ENCODE data around the gene ABCB11. TPM values are rescaled to one million over a fixed set of nuclear protein-coding genes. Genes with fewer than 3 reads are reported as not detected.

Gene ABCB11
- total and polyA plus RNA-seq, 2 donors (not counting 3 experiments of a cell fraction or from before 2014, with no cell fraction given) = 0.22 to 0.44 TPM

DNA sequence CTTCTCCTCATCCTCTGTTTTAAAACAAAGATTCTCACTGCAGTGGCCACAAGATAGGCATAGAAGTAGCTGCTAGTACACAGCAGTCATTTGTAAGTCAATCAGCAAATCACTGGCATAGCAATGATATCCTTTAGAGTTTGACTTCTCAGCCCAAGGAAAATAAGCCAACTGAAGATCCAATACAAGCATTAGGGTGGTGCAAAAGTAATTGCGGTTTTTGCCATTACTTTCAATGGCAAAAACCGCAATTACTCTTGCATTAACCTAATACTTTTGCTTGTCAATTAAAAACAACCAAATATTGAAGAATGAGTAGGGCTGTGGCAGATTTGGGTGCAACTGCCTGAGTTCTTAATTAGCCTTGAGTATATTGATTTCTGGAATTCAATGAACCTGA lies 127.2 kb downstream of the ABCB11 start:
- dilution Hi-C loops (cut with MboI; ENCODE audit: extremely low pct_ligation_motif_present, low sequenced_read_pairs) = no loop called here
- POLR2A ChIA-PET = no interaction called here

More for the DNA sequence above, 127.2 kb downstream of the ABCB11 start:
- BruUV-seq (replicated peaks) = no TSS peak
- H3K27ac ChIP-seq (ENCODE audit: insufficient read depth, low read depth, low read length) = no peak overlapping the region
- H3K36me3 ChIP-seq (ENCODE audit: control insufficient read depth in 2 of 2, extremely low read depth in 1 of 2, insufficient read depth in 2 of 2, low read length in 2 of 2) = no peaks in the 10 kb centered on the region
- no peak overlapping the region for H3K4me2 ChIP-seq (ENCODE audit: insufficient read depth, low read length)
- no peaks in the 10 kb centered on the region for H3K9me1 ChIP-seq (replicated peaks; ENCODE audit: control insufficient read depth, extremely low read depth, insufficient read depth, low read length)
- H4K20me1 ChIP-seq (replicated peaks; ENCODE audit: control insufficient read depth, extremely low read depth, insufficient read depth, low read length) = no peaks in the 10 kb centered on the region
- H2AFZ ChIP-seq (ENCODE audit: low read depth, low read length) = no peak overlapping the region
- no peak overlapping the region for H3K4me3 ChIP-seq (replicated peaks in 1 of 3; ENCODE audit: insufficient read depth in 1 of 3, low read depth in 1 of 3, low read length in 3 of 3)
- no peaks in the 10 kb centered on the region for H3K9me3 ChIP-seq (replicated peaks; ENCODE audit: control insufficient read depth, insufficient read depth, low read length)
- TF ChIP-seq GATA2 (IDR thresholded peaks at IDR 0.05; ENCODE audit: insufficient read depth, insufficient read length, low read depth, low read length) (no peak), EZH2 (IDR thresholded peaks at IDR 0.05; ENCODE audit: borderline replicate concordance, low read depth, low read length, severe bottlenecking) (no peak), POLR2A (IDR thresholded peaks at IDR 0.05; ENCODE audit: low read depth, low read length) (no peak), FOS (IDR thresholded peaks at IDR 0.05; ENCODE audit: borderline replicate concordance, insufficient read depth, low read length) (no peak), POLR2AphosphoS5 (IDR thresholded peaks at IDR 0.05; ENCODE audit: insufficient read depth, low read depth, low read length) (no peak), JUN (IDR thresholded peaks at IDR 0.05; ENCODE audit: borderline replicate concordance, insufficient read depth, insufficient read length, low read depth) (no peak), MYC (IDR thresholded peaks at IDR 0.05; ENCODE audit: low read depth, low read length) (no peak)
- TF ChIP-seq, protein P1, sequence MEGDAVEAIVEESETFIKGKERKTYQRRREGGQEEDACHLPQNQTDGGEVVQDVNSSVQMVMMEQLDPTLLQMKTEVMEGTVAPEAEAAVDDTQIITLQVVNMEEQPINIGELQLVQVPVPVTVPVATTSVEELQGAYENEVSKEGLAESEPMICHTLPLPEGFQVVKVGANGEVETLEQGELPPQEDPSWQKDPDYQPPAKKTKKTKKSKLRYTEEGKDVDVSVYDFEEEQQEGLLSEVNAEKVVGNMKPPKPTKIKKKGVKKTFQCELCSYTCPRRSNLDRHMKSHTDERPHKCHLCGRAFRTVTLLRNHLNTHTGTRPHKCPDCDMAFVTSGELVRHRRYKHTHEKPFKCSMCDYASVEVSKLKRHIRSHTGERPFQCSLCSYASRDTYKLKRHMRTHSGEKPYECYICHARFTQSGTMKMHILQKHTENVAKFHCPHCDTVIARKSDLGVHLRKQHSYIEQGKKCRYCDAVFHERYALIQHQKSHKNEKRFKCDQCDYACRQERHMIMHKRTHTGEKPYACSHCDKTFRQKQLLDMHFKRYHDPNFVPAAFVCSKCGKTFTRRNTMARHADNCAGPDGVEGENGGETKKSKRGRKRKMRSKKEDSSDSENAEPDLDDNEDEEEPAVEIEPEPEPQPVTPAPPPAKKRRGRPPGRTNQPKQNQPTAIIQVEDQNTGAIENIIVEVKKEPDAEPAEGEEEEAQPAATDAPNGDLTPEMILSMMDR (IDR thresholded peaks at IDR 0.05; ENCODE audit: extremely low read depth in 1 of 2, insufficient read depth in 1 of 2, low read depth in 1 of 2, low read length in 2 of 2) = no peak
- TF ChIP-seq, protein P2, sequence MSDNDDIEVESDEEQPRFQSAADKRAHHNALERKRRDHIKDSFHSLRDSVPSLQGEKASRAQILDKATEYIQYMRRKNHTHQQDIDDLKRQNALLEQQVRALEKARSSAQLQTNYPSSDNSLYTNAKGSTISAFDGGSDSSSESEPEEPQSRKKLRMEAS (IDR thresholded peaks at IDR 0.05; ENCODE audit: insufficient read depth, insufficient read length) = no peak
- FAIRE-seq (no peak), DNase-seq (ENCODE audit: low read depth, low spot score) (no peak)
- no peak overlapping the region for H3K9ac ChIP-seq (replicated peaks; ENCODE audit: extremely low read depth, insufficient read depth, low read length)
- no peaks in the 10 kb centered on the region for H3K79me2 ChIP-seq (ENCODE audit: control insufficient read depth, insufficient read depth, low read length)
- intact Hi-C loops (cut with micrococcal nuclease) = no loop called here
- CTCF ChIA-PET = interaction anchor here (1.0 kb wide), 1 partner anchor 9 kb away, joined by 3 read pairs; no protein-coding TSS in a partner anchor
- no peaks in the 10 kb centered on the region for H3K4me1 ChIP-seq (ENCODE audit: control insufficient read depth, extremely low read depth, insufficient read depth, low read length)
- peaks cover 19 to 22% of the 10 kb centered on the region in 2 experiments for H3K27me3 ChIP-seq (ENCODE audit: control insufficient read depth in 2 of 2, insufficient read depth in 2 of 2, low read length in 2 of 2)

Data from endothelial cell of umbilical vein (primary cell).